Heart left ventricle (tissue), 13 donors: ENCODE results near the gene SLC22A7.

Experiments used
- CTCF ChIP-seq, 12 donors: fragments of 200-600 bp; sonication (generic) in 4 of 12; IDR thresholded peaks; one replicate each; pipeline versions ENCODE4 v1.5.0 to v1.8.0; 2018 to 2022; ENCODE audit warnings: antibody characterized with exemption in 12 of 12, mild to moderate bottlenecking in 5 of 12
- POLR2A ChIP-seq, 2 donors: fragments of 450-650 bp; IDR thresholded peaks; one replicate each; pipeline ENCODE4 v1.6.1; 2017; ENCODE audit warnings: antibody characterized with exemption in 2 of 2, mild to moderate bottlenecking in 2 of 2, moderate library complexity in 2 of 2
- donor health status: ischemic (EF 13 %, LVEDD 7.1; RV severe dilation, severe dysfunction).
- donor health status: DM: no; HTN: yes; CAD: no.
- donor health status: DM: no; HTN: no; CAD: no.
- donor health status: ischemic (EF 25% LVEDD 6.9; RV normal size, moderate dysfunction).
- donor health status: ischemic (EF 25% LVEDD 5.7; RV mildly dilated, moderate dysfunction).
- donor health status: ischemic (EF 35%, LVEDD 5.7; RV mildly dilated, moderate dysfunction).
- donor health status: nonischemic (EF 11% LVEDD 7.7; RV severe dilation, severe dysfunction).
- donor health status: DM: yes; HTN: yes; CAD: no.
- donor health status: PGD.
- donor health status: ischemic (EF 29% LVEDD 5.4; RV normal size, mild dysfunction).
- donor health status: nonischemic (EF 23%, LVEDD 6.1; RV moderate dilation, normal function).

- TF ChIP-seq POLR2A (IDR thresholded peaks at IDR 0.05) = no peak
- no peak for TF ChIP-seq CTCF (IDR thresholded peaks at IDR 0.05)
Observed at GRCh38 chr6:43290905-43291355, 7.1 kb upstream of the SLC22A7 start.
